CD4-positive, alpha-beta T cell treated with Interleukin-2 at 100 ng/mL for 4 hours (primary cell): ENCODE measurements around the gene DGKD.

Source experiments
- DNase-seq: peaks from one replicate; pipeline ENCODE4 v3.0.0-alpha.2; 2020; ENCODE audit warnings: low spot score

The DGKD gene

DNA sequence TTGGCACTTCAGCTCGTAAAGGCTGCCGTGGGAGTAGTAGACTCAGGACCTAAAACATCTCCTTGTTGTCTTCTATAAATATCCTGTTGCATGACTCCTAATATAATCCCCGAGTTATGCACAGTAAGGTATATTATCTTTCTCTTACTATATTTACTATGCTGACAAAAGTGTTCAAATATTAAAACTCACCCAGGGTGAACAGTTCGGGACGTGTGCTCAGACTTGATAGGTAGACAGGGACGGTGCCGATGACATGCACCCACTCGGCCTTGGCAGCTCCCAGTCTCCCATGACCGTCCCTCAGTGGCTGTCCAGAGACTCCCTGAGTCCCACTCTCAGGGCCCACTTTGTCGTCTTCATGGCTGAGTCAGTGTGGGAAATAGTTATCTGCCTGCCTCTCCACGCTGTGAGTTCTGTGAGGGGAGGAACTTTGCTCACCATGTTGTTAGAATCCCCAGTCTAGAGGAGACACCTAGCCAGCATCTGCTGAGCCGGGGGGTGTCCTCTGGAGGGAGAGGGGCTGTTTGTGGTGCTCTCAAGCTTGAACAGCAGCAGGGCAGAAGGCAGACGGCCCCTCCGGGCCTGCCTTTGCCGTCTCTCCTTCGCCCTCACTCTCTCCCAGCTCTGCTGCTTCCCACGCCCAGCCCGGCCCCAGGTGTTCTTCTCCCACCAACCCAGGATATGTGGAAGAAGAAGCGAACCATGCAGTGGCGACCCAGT, 75.0 kb downstream of the DGKD start:
- DNase-seq = no peak

DNA sequence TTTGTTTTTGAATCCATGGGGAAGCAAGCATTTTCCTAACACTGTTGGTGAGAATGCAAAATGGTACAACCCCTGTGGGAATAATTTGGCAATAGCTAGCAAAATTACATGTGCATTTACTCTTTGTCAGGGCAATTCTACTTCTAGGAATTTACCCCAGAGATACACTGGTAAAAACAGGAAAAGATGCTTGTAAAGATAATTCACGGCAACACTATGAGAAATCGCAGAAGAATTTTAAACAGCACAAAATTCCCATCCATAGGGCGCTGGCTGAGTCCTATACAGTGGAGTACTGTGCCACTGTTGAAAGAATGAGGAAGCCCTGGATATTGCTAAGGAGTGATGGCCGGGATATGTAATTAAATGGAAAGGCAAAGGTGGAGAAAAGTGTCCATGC, 75.8 kb downstream of the DGKD start:
- no peak for DNase-seq

DNA sequence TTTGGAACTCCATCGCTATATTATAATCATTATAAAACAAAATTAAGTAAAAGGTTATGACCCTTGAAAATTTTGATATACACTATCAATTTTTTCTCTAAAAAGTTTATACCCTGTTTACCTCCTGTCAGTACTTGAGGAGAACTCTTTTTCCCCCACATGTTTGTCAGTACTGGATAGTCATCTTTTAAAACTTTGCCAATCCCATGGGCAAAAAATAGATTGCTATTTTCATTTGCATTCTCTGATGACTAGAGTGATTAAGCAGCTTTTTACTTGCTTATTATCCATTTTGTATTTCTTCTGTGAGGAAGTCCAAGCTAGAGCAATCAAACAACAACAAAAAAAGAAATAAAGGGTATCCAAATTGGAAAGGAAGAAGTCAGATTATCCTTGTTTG, 76.4 kb downstream of the DGKD start:
- DNase-seq = no peak

DNA sequence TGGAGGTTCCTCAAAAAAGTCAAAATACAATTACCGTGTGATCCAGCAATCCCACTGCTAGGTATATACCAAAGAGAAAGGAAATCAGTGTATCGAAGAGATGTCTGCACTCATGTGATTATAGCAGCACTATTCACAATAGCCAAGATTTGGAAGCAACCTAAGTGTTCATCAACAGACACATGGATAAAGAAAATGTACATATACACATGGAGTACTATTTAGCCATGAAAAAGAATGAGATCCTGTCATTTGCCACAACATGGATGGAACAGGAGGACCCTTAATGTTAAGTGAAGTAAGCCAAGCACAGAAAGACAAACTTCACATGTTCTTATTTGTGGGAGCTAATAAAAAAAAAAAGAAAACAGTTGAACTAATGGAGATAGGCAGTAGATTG, 78.7 kb downstream of the DGKD start:
- DNase-seq = no peak

DNA sequence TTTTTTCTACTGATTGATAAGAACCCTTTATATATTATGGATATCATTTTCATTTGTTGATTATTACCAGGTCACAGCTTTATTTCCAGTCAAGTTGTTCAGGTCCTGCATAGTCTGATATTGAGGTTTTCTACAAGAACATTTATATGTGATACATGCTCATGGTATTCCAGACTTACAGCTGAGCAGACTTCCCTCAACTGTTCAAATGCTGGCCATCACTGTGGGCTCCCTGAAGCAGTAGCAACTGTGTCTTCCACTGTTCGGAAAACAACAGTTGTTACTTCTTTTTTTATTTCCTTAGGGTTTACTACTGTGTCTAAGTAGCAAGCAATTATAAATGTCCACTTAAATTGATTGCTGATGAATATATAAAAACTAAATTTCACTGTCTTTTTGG, 79.5 kb downstream of the DGKD start:
- DNase-seq = no peak

DNA sequence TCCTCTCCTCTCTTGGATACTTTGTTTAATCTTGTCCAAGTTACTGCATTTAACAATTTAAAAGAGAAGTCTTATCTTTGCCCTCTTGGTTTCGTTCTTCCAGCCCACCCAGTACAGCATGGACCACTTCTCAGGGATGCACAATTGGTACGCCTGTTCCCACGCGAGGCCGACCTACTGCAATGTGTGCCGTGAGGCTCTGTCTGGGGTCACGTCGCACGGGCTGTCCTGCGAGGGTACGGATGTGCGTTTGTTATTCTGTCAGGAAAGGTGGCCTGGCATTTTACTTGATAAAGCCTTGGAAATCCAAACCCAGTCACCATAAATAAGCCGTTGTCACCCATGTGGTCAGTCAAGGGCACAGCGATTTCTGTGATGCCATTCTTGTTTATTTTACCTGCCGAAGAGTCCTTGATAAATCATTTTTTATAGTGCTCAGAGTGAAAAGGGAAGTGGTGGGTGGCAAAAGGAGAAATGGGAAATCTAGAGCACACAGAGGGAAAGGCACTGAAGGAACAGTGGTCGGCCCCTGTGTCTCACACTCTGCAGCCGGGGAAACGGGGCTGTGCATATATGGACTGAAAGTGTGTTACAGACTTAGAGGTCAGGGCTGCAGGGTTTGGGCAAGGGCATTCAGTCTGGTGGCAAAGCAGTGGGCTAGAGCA, 80.5 kb downstream of the DGKD start:
- no peak for DNase-seq

DNA sequence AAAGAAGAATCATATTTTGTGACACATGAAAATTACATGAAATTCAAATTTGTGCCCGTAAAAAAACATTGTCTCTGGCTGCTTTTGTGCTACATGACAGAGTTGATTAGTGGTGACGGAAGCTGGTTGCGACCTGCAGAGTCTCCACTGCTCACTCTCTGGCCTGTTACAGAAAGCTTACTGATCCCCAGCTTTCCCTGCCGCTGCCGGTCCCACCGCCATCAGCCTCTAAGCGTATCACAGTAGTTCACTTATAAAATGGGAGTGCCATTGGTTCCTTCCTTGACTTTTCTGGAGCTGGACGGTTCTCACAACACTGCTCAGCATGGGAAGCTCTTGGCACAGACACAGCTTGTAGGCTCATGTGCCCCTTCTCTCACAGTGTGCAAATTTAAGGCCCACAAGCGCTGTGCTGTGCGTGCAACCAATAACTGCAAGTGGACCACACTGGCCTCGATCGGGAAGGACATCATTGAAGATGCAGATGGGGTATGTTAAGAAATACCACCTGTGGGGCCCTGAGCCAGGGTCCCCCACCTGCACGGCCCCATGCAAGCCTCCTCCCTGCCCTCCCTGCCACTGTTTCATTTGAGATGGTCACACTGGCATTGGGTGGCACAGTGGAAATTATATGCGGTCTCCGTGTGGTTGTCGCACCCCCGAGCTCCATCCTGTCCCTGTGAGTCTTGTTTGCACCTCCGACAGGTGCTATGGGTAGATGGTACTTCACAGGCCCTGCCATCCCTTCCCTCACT, 81.3 kb downstream of the DGKD start:
- DNase-seq = no peak

DNA sequence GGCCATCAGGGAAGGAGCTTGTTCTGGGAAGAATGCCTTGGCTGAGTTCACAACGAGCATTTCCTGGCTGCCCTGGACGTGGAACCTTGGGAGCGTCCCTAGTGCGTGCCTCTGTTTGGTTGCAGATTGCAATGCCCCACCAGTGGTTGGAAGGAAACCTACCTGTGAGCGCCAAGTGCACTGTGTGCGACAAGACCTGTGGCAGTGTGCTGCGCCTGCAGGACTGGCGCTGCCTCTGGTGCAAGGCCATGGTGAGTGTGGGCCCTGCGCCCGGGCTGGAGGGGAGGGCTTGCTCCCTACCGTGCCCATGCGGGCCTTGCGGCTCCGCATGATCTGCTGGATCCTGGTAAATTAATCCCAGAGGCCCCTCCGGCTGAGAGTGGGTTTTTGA, 81.9 kb downstream of the DGKD start:
- no peak for DNase-seq

DNA sequence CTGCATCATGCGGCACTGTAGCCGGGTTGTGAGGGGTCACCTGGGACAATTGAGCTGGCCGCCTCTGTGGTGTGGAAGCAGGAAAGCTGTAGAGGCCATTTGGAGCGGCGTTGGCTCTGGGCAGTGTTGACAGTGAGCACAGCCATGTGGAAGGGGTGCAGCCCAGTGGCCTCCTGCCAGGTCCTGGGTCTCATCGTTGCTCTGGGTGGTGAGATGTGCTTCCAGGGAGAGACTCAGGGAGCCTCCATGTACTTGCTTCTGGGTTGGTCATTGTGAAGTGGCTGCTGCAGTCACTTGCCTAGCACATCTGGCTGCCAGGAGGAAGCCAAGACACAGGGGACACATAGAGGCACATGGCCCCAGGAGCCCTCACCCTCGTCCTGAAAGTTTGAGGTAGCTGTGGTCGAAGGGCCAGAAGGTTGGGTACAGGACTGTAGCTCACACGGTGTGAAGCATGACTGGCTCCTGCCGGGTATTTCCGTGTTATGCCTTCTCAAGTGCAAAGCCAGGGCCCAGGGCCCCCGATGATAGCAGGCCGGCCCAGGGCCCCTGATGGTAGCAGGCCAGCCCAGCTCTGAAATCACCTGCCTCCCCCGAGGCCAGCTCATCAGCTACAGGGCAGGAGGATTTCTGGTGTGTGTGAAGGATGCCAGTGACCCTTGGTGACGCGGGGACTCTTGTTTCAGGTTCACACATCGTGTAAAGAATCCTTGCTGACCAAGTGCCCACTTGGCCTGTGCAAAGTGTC, 82.6 kb downstream of the DGKD start:
- no peak for DNase-seq

DNA sequence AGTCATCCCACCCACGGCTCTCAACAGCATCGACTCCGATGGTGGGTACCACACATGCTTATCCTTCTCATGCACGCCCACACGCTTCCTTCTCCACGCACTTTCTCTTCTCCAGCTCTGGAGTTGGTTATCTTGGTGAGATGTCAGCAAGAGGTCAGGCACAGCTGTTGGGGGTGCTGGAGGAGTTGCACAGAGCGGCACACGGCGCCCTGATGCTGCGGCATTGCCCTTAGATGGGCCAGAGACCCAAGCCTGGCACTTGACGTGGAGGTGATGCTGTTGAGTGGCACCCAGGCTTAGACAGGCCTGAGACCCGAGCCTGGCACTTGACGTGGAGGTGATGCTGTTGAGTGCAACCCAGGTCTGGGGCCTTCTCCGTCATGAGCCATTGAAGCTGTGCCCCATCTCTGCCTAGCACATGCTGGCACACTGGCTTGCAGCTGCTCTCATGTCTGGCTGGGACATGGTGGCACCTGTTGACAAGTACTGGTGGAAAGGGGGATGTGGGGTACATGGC, 83.2 kb downstream of the DGKD start:
- DNase-seq = no peak

DNA sequence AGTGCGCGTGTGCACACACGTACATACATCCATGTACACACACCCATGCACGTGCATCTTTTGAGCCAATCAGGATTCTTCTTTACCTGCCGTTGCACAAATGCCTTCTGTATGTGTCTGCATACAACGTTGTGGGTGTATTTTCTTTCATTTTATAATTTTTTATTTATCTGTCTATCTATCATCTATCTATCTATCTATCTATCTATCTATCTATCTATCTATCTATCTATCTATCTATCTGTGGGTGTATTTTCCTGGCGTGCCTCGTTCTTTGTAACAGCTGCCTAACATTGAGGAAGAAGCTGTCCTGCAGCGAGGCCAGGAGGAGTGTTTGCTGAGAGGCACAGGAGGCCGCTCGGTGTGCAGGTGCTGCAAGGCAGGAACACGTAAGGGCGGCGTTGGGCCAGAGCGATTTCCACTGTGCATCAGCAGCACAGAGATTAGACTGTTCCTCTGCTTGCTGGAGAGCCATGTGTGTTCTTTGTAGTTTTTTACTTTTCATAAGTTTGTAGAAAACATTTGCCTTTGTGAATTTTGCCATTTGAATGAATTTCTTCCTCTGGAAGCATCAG, 84.4 kb downstream of the DGKD start:
- DNase-seq = no peak

DNA sequence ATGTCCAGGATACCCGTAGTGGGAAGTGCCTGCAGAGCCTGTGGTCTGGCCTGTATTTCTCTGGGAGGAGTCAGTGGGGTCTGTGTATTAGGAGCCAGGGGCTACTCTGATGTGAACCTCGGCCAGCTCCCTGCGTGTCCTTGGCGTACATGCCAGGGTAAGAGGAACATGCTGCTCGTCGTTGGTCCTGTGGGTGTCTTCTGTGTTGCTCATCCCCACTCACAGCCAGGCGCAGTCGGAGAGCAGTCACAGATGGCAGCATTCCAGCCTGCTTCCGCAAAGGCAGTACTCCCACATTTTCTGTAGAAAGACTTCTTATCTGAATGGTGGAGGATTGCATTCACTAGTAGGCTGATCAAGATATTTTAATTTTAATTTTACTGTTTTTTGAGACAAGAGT, 84.9 kb downstream of the DGKD start:
- no peak for DNase-seq

DNA sequence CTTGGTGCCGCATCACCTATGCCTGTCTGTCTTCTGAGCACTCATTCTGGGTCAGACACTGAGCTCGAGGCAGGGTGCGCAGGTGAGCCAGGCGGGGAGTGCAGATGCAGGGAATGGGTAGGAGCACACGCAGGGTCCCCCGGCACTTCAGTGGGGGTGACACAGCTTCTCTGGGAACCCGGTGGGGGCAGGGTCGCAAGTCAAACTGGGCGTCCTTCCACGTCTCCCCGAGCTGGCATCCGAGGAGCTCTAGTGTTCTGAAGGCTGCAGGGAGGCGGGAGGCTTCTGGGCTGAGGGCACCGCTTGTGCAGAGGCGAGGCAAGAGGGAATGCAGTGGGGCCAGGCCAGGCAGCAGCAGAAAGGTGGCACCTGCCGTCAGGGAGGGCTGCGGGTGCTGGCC, 86.0 kb downstream of the DGKD start:
- DNase-seq = no peak

DNA sequence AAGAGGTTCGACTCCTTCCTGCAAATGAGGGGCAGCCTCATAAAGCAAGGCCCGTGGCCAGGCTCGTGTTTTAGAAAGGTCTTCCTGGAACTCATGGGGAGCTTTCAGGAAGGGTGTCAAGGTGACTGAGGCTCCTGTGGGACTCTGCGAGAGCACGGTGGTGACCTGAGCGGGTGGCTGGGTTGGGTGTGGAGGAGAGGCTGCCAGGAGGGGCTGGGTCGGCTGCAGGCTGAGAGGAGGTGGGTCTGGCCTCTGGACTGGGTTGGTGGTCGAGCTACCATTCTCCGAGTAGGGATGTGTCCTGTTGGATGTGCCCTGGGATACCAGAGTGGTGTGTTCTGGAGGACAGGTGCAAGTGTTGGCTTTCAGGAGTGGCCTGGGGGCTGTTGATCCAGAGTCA, 86.4 kb downstream of the DGKD start:
- DNase-seq = no peak

DNA sequence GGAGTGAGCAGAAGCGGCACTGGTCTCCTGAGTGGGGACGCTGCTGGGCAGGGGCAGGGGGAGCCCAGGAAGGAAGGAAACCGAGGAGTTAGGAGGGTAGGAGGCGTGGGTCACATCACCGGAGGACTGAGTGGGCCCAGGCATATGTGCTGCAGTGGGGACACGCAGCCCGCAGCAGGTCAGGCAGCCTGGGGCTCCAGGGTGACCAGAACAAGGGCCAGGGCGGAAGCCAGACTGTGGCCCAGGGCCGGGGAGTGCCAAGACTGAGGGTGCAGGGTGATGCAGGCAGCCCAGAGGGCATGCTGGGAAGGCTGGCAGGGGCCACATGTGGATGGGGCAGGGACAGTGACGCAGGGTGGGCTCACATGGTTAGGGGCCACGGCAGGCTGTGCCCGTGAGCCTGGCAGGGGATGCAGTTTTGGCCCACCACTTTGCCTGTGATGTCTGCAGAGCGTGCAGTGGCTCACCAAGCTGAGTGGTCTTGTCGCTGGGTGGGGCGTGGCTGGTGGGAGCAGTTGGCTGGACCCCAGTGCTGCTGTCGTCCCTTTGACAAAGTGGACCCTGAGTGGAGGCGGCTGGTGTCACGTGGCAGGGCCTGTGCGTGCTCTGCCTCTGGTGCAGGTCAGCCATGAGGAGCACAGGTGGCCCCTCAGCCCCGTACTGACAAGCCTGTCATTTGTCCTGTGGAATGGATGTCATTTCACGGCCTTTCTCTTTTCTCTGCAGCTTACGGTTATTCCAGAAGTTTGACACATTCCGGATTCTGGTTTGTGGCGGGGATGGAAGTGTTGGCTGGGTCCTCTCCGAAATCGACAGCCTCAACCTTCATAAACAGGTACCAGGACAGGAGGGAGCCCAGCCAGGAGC, 87.1 kb downstream of the DGKD start:
- DNase-seq = no peak

DNA sequence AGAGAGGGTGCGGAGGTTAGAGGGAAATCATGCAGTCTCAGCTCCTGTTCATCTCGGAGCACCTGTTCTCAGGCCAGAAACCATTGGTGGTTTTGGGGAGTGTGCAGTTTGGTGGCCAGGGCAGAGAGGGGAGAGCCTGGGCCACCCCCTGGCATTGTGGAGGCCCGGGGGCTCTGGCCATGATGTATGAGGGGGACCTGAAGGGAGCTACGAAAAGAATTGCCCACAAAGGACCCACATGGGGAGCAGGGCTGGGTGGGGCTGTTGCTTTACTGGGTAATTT, 87.7 kb downstream of the DGKD start:
- DNase-seq = no peak

DNA sequence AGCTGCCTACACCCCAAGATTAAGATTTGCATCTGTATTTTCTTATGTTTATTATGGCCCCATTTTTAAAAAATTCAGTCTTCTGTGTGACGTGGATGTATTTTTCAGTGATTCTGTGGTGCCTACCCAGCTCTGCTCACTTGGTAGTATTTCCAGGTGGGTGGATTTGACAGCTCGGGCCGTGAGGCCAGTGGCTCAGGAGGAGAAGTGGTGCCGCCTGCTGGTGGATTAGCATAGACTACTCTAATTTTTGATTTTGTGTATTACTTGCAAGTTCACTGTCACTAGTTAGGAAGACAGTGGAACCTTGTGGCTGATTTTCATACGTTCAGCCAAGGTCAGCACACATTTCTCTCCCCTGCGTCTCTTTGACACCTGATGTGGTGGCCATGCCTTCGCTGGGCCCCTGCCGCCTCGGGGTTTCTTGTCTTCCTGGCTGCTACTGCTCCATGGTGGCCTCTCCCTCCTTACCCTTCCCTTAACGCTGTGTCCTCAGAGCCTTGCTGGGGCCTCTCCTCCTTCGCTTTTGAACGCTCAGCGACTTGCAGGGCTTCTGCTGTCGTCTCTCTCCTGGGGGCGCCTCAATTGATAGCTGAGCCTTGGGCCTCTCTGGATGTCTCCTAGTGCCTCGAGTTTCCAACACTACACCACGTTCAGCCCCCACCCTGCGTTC, 89.4 kb downstream of the DGKD start:
- DNase-seq = peak; percentile 88

DNA sequence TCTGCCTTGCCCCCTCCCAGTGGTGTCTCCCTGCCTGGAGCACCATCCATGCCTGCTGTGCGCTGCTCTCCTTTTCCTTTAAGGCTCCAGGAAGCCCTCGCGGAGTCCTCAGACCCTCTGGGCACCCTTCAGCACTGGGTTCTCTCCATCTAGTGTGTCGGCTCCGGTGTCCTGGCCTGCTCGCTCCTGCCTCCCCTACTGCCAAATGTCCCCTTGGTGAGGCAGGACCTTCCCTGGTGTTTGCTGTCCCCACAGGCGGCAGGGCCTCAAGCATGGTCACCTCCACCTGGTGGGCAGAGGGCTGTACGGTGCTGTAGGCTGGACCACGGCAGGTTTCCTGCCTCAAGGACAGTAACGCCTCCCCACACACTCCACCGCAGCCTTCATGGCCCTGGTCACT, 90.2 kb downstream of the DGKD start:
- no peak for DNase-seq

DNA sequence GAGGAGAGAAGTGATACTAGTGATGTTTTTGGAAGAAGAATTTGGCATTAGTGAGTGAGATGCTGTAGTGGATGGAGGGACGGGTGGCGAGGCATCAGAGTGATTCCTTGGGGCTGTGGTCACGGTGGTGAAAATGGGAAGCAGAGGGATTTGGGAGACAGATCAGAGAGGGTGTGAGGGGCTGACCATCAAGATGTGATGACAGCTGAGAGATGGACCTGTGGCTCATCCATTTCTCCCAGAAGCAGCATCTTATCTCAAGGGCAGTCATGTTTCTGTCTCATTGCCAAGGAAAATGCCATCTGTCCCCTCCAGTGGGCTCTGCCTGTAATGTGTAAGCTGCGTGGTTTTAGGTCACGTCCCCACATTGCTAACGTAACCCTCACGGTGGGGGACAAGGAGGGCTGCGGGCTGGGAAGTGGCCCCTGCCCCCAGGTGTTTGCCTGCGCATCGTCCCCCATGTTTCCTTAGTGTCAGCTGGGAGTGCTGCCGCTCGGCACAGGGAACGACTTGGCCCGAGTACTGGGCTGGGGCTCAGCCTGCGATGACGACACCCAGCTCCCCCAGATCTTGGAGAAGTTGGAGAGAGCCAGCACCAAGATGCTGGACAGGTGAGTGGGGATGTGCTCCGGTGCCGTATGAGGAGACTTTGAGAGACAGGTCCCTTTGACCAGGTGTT, 91.0 kb downstream of the DGKD start:
- no peak for DNase-seq

DNA sequence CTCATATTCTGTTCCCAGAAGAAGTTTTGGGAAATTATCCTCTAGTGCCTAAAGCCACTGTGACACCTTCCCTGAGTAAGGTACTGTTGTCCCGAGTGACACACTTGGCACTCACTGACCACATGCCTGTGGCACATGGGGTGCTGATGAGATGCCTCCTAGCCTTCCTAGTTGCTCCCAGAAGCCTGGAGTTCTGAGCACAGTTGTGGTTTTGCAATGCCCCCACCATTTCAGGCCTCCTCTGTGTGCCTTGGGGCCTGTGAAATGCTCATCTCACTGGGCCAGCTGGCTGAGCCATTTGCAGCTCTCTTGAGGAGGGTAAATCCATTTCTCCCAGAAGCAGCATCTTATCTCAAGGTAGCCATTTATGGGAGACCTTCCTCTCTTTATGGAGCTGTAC, 91.8 kb downstream of the DGKD start:
- DNase-seq = no peak
